AG10803 (cell line): ENCODE results near the gene GNAZ.

ENCODE experiments used
- DNase-seq: peaks from one replicate; pipeline ENCODE4 v3.0.0; 2010; ENCODE audit warnings: low read depth
- H3K4me3 ChIP-seq: 2 replicates; pipeline ENCODE4 v1.5.1; 2011; ENCODE audit warnings: mild to moderate bottlenecking, low read length, control low read depth
- TF ChIP-seq, protein P1 (sequence below): conservative IDR thresholded peaks from 2 replicates; pipeline ENCODE4 v1.5.1; 2011; ENCODE audit warnings: mild to moderate bottlenecking, low read length, control low read depth, inconsistent platforms

GNAZ gene

GRCh38 chr22:23071230-23072076, 1.1 kb downstream of the GNAZ start:
- no peak for DNase-seq
- TF ChIP-seq, protein P1, sequence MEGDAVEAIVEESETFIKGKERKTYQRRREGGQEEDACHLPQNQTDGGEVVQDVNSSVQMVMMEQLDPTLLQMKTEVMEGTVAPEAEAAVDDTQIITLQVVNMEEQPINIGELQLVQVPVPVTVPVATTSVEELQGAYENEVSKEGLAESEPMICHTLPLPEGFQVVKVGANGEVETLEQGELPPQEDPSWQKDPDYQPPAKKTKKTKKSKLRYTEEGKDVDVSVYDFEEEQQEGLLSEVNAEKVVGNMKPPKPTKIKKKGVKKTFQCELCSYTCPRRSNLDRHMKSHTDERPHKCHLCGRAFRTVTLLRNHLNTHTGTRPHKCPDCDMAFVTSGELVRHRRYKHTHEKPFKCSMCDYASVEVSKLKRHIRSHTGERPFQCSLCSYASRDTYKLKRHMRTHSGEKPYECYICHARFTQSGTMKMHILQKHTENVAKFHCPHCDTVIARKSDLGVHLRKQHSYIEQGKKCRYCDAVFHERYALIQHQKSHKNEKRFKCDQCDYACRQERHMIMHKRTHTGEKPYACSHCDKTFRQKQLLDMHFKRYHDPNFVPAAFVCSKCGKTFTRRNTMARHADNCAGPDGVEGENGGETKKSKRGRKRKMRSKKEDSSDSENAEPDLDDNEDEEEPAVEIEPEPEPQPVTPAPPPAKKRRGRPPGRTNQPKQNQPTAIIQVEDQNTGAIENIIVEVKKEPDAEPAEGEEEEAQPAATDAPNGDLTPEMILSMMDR = no peak
- peak overlapping the region; percentile 56 for H3K4me3 ChIP-seq

DNA sequence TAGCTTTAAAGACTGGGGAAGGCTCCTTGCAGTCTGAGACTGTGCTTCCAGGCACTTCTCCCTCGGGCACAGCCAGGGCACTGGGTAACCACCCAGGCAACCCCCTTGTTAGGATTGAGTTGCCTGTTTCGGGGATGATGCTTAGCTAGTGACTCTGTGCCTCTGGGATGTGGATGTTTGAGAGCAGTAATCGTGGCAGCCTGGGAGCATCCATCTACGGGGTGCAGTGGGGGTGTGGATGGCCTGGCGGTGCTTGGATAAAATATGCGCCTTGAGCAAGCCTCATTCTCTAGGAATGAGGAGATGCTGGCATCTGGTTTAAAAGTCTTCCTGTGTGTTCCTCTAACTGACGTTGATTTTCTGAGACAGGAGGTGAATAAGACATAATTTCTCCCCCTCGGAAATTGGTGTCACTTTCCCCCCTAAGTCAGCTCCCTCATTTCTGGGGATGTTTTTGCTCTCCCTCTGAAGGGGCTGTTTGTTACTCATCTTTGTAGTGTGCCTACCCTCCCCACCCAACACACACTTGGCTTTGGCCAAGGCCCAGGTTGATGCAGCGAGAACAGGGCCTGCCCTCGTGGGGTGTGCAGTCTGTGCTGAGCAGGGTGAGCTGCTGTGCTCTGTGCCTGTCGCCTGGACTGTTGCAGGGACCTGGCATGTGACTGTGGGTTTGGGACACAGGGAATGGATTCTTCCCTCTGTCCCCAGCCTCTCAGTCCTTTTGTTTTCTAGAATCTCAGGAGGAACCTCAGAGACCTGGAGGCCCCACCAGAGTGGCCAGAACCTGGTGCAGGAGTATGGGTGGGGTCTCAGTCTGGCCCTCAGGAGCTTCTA, 2.0 kb downstream of the GNAZ start:
- H3K4me3 ChIP-seq = no peak overlapping the region
- peak; percentile 62 for DNase-seq
- TF ChIP-seq, protein P1 = no peak

DNA sequence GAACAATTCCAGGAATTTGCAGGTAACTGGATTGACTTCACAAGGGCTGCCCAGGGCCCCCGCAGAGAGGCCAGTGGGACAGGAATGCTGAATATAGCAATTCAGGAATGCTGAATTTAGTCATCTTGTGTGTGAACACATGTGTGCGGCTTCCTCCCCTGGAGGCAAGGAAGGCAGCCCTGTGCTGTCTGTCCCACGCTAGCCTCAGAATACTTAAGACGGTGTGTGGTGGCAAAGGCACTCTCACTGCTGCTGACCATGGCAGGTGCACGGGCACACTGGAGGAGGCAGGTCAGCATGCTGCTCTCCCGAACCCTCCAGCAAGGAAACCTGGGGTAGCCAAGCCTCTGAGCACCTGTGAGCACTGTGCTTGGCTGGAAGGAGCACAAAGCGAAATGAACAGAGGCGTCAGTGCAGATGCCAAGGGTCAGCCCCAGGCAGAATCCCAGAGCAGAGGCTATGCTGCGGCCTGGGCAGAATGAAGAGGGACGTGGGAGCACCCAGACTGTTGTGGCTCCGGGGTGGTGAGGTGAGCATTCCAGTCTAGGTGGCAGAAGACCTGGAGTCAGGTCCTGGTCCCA, 2.7 kb downstream of the GNAZ start:
- TF ChIP-seq, protein P1 = no peak
- H3K4me3 ChIP-seq = no peak overlapping the region
- no peak for DNase-seq

- no peak overlapping the region for H3K4me3 ChIP-seq
- no peak for DNase-seq
- TF ChIP-seq, protein P1 = no peak
Observed at GRCh38 chr22:23073526-23074229, 3.4 kb downstream of the GNAZ start.

DNA sequence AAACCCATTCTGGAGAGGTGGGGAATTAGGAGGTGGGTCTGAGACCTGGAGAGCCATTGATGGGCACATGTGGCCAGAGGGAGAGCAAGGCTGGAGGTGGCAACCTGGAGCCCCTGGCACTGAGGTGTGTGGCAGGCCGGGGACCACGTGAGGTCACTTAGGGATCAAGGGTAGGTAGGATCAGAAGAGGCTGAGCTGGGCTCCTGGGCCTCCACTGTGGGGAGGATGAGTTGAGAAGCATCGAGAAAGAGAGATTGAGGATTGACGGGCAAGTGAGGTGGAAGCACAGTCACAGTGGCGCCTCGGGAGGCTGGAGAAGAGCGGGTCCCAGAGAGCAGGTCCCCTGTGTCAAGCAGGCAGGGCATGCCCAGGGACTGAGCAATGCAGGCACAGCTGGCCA, 4.1 kb downstream of the GNAZ start:
- H3K4me3 ChIP-seq = no peak overlapping the region
- no peak for DNase-seq
- TF ChIP-seq, protein P1 = no peak

GRCh38 chr22:23075050-23075449, 4.7 kb downstream of the GNAZ start:
- no peak for DNase-seq
- TF ChIP-seq, protein P1 = no peak
- H3K4me3 ChIP-seq = no peak overlapping the region
